ENCODE measurements around the gene FAM209B. TPM values are rescaled to one million over a fixed set of nuclear protein-coding genes. Genes with fewer than 3 reads are reported as not detected.
A peak's percentile ranks its signal among the peaks of the same experiment; 100 is the strongest.

FAM209B gene
- total RNA-seq, 1 experiment from 2014 or later = not detected

DNA sequence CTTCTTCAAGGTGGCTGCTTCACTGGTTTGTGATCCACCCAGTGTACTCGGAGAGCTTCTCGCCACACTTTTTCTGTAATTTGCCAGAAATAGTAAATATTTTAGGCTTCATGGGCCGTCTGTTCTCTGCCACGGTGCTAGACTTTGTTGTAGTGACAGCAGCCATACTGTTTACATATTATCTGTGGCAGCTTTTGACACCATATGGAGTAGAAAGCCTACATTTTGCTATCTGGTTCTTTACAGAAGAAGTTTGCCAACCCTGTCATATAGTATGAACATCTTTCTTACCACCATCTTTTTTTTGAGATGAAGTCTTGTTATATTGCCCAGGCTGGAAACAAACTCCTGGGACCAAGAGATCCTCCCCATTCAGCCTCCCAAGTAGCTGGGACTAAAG, 32.5 kb downstream of the FAM209B start:
- CTCF ChIA-PET = interaction anchor here (2.2 kb wide), 1 partner anchor 13 kb away, joined by 12 read pairs; no protein-coding TSS in a partner anchor
- H3K4me3 ChIP-seq (ENCODE audit: low read depth, low read length) = no peak overlapping the region
- peaks cover 10% of the 10 kb centered on the region for H3K4me1 ChIP-seq
- Mint-ChIP-seq H3K9me3 (ENCODE audit: unreplicated experiment) (peaks cover 7% of the 10 kb centered on the region), H3K27ac (ENCODE audit: unreplicated experiment) (no peak overlapping the region), H3K4me3 (ENCODE audit: unreplicated experiment) (no peak overlapping the region), H3K4me1 (ENCODE audit: low read depth, unreplicated experiment) (peaks cover 11% of the 10 kb centered on the region), H3K27me3 (ENCODE audit: insufficient read depth, unreplicated experiment) (no peaks in the 10 kb centered on the region), H3K36me3 (ENCODE audit: insufficient read depth, unreplicated experiment) (peaks cover 6% of the 10 kb centered on the region)
- H3K27me3 ChIP-seq (replicated peaks; ENCODE audit: control insufficient read depth, insufficient read depth, low read length) = no peaks in the 10 kb centered on the region
- TF ChIP-seq, protein P1, sequence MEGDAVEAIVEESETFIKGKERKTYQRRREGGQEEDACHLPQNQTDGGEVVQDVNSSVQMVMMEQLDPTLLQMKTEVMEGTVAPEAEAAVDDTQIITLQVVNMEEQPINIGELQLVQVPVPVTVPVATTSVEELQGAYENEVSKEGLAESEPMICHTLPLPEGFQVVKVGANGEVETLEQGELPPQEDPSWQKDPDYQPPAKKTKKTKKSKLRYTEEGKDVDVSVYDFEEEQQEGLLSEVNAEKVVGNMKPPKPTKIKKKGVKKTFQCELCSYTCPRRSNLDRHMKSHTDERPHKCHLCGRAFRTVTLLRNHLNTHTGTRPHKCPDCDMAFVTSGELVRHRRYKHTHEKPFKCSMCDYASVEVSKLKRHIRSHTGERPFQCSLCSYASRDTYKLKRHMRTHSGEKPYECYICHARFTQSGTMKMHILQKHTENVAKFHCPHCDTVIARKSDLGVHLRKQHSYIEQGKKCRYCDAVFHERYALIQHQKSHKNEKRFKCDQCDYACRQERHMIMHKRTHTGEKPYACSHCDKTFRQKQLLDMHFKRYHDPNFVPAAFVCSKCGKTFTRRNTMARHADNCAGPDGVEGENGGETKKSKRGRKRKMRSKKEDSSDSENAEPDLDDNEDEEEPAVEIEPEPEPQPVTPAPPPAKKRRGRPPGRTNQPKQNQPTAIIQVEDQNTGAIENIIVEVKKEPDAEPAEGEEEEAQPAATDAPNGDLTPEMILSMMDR (IDR thresholded peaks at IDR 0.05; ENCODE audit: insufficient read depth in 1 of 2, low read depth in 1 of 2, low read length in 1 of 2, severe bottlenecking in 1 of 2, unreplicated experiment in 1 of 2) = no peak
- no peaks in the 10 kb centered on the region for H3K36me3 ChIP-seq (ENCODE audit: control insufficient read depth, insufficient read depth, low read length)
- no peaks in the 10 kb centered on the region for H3K9me3 ChIP-seq
- BruUV-seq (replicated peaks) = no TSS peak
- DNase-seq = no peak
- intact Hi-C loops (cut with micrococcal nuclease; ENCODE audit: unreplicated experiment) = no loop called here
- POLR2A ChIA-PET = interaction anchor here (0.9 kb wide), 1 partner anchor 14 kb away, joined by 3 read pairs; no protein-coding TSS in a partner anchor

DNA sequence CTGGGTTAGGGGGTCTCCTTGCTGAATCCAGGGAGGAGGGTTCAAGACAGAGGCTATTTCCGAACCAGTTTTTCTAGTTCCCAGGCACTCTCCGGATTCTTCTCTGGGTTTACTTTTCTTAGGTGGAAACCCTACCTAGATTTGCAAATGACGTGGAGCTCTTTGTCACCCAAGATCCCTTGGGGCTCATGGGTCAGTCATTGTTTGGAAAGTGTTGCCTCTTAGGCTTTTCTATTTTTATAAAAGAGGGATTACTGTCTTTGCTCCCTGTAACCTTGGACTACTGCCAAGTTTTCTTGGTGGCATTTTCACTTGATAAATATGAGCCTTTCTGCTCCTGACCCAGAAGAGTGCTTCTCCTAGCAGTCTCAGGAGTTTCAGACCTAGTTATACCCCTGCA, 33.6 kb downstream of the FAM209B start:
- TF ChIP-seq, protein P1 (IDR thresholded peaks at IDR 0.05; ENCODE audit: insufficient read depth in 1 of 2, low read depth in 1 of 2, low read length in 1 of 2, severe bottlenecking in 1 of 2, unreplicated experiment in 1 of 2) = no peak
- H3K36me3 Mint-ChIP-seq (ENCODE audit: insufficient read depth, unreplicated experiment) = peaks cover 6% of the 10 kb centered on the region
- no peaks in the 10 kb centered on the region for H3K36me3 ChIP-seq (ENCODE audit: control insufficient read depth, insufficient read depth, low read length)
- H3K4me1 Mint-ChIP-seq (ENCODE audit: low read depth, unreplicated experiment) = peaks cover 11% of the 10 kb centered on the region
- H3K27me3 ChIP-seq (replicated peaks; ENCODE audit: control insufficient read depth, insufficient read depth, low read length) = no peaks in the 10 kb centered on the region
- H3K27me3 Mint-ChIP-seq (ENCODE audit: insufficient read depth, unreplicated experiment) = no peaks in the 10 kb centered on the region
- H3K9me3 Mint-ChIP-seq (ENCODE audit: unreplicated experiment) = peaks cover 12% of the 10 kb centered on the region
- no peak overlapping the region for H3K4me3 Mint-ChIP-seq (ENCODE audit: unreplicated experiment)
- peak in 1 of 2 experiments; percentile 53 for DNase-seq
- no peaks in the 10 kb centered on the region for H3K9me3 ChIP-seq
- intact Hi-C loops (cut with micrococcal nuclease; ENCODE audit: unreplicated experiment) = no loop called here
- ChIA-PET CTCF (interaction anchor here (0.5 to 2.2 kb wide), 5 partner anchors 12 to 365 kb away, joined by 3 to 12 read pairs (median 6); no protein-coding TSS in a partner anchor), POLR2A (interaction anchor here (0.6 to 0.8 kb wide), 2 partner anchors 13 to 492 kb away, joined by 3 read pairs; no protein-coding TSS in a partner anchor)
- H3K4me1 ChIP-seq = peaks cover 10% of the 10 kb centered on the region
- no TSS peak for BruUV-seq (replicated peaks)
- H3K27ac Mint-ChIP-seq (ENCODE audit: unreplicated experiment) = peak overlapping the region; percentile 69
- no peak overlapping the region for H3K4me3 ChIP-seq (ENCODE audit: low read depth, low read length)

DNA sequence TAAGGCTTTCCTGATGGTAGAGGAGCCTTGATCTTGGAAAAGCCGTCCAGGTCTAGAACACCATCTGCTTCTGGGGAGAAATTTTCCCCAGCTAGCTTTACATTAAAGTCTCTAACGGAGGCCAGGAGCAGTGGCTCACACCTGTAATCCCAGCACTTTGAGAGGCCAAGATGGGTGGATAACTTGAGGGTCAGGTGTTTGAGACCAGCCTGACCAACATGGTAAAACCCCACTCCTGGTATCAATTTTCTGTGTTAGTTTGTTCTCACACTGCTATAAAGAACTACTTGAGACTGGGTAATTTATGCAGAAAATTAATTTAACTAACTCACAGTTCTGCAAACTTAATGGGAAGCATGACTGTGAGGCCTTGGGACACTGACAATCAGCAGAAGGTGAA, 37.8 kb downstream of the FAM209B start:
- no peaks in the 10 kb centered on the region for H3K27me3 ChIP-seq (replicated peaks; ENCODE audit: control insufficient read depth, insufficient read depth, low read length)
- Mint-ChIP-seq H3K4me3 (ENCODE audit: unreplicated experiment) (no peak overlapping the region), H3K27me3 (ENCODE audit: insufficient read depth, unreplicated experiment) (no peaks in the 10 kb centered on the region), H3K4me1 (ENCODE audit: low read depth, unreplicated experiment) (peaks cover 21% of the 10 kb centered on the region), H3K9me3 (ENCODE audit: unreplicated experiment) (peaks cover 12% of the 10 kb centered on the region), H3K36me3 (ENCODE audit: insufficient read depth, unreplicated experiment) (peaks cover 6% of the 10 kb centered on the region), H3K27ac (ENCODE audit: unreplicated experiment) (no peak overlapping the region)
- no TSS peak for BruUV-seq (replicated peaks)
- H3K36me3 ChIP-seq (ENCODE audit: control insufficient read depth, insufficient read depth, low read length) = no peaks in the 10 kb centered on the region
- TF ChIP-seq, protein P1 (IDR thresholded peaks at IDR 0.05; ENCODE audit: insufficient read depth in 1 of 2, low read depth in 1 of 2, low read length in 1 of 2, severe bottlenecking in 1 of 2, unreplicated experiment in 1 of 2) = no peak
- H3K9me3 ChIP-seq = no peaks in the 10 kb centered on the region
- CTCF ChIA-PET = interaction anchor here (0.7 kb wide), 1 partner anchor 20 kb away, joined by 7 read pairs; no protein-coding TSS in a partner anchor
- DNase-seq = no peak
- intact Hi-C loops (cut with micrococcal nuclease; ENCODE audit: unreplicated experiment) = no loop called here
- no peak overlapping the region for H3K4me3 ChIP-seq (ENCODE audit: low read depth, low read length)
- POLR2A ChIA-PET = no interaction called here
- peaks cover 10% of the 10 kb centered on the region for H3K4me1 ChIP-seq

Measured in Caco-2 (cell line).